GM18499 (cell line): ENCODE measurements around the gene GKN1.
"Not testable (repeated sequence)": the region's sequence is repeated elsewhere in the genome, so short reads cannot be mapped to it uniquely, and the experiment has no call there.

Experiments used
- ATAC-seq: cut with Tn5 transposase; IDR thresholded peaks from one replicate; pipeline ENCODE4 v1.9.1; 2021; ENCODE audit warnings: moderate number of reproducible peaks; ENCODE audit not compliant: insufficient read depth, unreplicated experiment

GKN1 gene

DNA sequence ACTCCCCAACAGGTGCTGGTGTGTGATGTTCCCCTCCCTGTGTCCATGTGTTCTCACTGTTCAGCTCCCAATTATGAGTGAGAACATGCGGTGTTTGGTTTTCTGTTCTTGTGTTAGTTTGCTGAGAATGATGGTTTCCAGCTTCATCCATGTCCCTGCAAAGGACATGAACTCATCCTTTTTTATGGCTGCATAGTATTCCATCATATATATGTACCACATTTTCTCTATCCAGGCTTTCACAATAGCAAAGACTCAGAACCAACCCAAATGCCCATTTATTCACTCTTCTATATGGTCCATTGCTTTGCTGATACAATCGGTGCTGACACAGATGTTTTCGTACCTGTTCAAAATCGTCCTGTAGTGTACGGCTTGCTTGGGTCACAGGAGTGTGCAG lies 19.0 kb upstream of the GKN1 start:
- ATAC-seq: not testable (repeated sequence)

- no peak for ATAC-seq
Observed at GRCh38 chr2:68959001-68959400, 15.4 kb upstream of the GKN1 start.

GRCh38 chr2:68961380-68961779 lies 13.1 kb upstream of the GKN1 start:
- ATAC-seq: no peak

- no peak for ATAC-seq
Observed at GRCh38 chr2:68964282-68964681, 10.2 kb upstream of the GKN1 start.

GRCh38 chr2:68968221-68968620 lies 6.2 kb upstream of the GKN1 start:
- no peak for ATAC-seq

DNA sequence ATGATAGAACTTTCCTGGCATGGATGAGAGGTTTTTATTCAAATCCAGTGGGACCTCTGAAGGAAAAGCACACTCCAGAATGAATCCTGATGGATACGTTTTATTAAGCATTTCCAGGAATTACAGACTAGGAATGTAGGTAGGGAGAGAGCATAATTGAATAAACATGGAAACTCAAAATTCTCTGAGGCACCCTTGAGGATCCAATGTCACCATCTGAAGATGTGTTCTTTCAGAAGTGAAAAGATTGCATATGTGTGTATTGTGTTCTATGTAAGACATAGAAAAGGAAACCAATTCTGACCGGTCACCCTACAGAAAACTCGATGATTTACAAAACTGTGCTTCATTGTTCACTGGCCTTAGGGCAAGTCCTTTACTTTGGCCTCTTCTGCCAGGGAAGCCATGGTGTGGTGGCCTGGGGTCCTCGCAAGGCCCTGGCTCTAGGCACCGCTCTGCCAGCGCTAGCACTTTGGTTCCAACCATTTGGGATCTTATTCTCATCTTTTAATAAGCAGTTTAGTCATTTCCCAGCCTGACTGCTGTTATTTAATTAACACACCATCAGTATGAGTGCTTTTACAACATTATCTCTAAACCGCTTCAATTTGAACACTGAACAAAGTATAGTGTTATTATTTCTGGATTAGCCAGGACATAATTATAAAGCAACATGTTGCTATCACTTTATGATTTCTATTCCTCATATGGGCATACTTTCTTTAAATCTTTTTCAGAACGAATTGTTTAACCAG lies 4.5 kb upstream of the GKN1 start:
- ATAC-seq: no peak

DNA sequence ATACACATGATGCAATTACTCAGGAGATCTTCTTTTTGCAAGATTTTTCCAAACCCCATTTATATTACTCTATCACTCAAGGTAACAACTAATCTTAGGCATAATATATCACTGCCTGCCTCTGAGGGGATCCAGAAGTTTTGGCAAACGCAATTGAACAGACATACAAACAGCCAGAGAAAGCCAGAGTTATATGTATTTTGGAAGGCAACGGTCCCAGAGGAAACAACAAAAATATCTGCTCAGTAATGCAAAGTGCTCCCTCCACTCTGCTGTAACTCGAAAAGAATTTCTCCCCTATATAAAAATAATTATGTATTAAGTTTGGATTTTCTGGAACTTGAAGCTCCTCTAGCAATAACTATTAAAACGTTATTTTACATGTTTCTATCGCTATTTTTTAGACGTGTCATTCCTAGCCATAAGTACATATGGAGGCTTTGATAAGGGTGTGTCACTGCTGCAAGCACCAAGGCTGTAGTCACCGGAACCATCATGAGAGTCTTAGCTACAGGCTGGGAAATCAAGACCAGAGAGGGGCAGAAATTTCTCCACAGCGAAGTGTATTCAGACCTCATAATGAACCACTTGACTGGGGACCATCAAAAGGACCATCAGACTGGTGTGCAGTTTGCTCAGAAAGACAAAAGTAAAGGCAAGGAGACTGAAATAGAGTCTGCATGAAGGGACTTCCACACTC lies 3.7 kb upstream of the GKN1 start:
- ATAC-seq: no peak

- no peak for ATAC-seq
Observed at GRCh38 chr2:68971591-68972231, 2.7 kb upstream of the GKN1 start.

GRCh38 chr2:68974946-68975665 lies 670 bp downstream of the GKN1 start:
- no peak for ATAC-seq

DNA sequence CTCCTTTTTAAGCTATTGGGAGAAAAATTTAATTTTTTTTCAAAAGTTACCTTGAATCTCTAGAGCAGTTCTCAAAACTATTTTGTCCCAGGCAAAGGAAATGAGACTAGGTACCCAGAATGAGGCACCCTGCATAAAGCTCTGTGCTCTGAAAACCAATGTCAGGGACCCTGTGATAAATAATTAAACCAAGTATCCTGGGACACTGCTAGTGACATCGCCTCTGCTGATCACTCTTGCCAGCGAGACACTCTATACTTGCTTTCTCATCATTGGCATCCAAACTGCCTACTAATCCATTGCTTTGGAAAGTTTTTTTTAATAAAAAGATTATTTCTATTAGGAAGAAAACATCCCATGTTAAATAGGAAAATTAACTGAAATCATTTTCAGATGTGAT lies 1.4 kb downstream of the GKN1 start:
- ATAC-seq: no peak

- no peak for ATAC-seq
Observed at GRCh38 chr2:68977453-68977852, 3.0 kb downstream of the GKN1 start.

DNA sequence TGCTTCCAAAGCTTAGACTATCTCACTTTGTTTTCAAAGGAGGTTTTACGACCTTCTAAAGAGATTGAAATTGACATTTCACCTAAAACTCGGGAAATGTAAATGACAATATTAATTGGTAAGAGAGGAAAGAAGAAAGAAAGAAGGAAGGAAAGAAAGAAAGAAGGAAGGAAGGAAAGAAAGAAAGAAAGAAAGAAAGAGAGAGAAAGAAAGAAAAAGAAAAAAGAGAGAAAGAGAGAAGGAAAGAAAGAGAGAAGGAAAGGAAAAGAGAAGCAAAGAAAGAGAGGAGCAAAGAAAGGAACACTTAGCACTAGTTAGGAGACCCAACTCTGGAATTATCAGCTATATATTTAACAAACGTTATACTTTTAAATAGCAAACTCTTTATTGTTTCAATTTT lies 3.7 kb downstream of the GKN1 start:
- no peak for ATAC-seq

GRCh38 chr2:68980956-68981355 lies 6.5 kb downstream of the GKN1 start:
- no peak for ATAC-seq

GRCh38 chr2:68987021-68987503 lies 12.6 kb downstream of the GKN1 start:
- no peak for ATAC-seq

- ATAC-seq: no peak
Observed at GRCh38 chr2:68989035-68989434, 14.6 kb downstream of the GKN1 start.

DNA sequence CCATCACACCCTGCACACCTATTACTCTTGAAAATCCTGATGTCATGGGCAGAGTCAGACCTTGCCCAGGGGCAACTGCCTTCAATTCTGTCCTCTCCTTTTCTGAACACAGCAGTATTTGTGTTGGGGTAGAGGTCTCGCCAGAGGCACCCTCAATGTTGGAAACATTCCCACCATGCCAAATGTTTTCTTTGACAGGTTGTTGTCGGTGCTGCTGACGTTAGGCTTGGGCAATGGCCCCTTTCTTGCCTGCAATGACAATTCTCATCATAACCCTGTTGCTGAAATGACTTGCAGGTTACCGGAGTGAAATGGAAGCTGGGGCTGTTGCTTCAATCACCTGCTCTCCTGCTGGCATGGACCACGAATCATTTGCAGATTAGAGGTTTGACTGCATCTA lies 17.9 kb downstream of the GKN1 start:
- no peak for ATAC-seq

GRCh38 chr2:68992933-68993332 lies 18.5 kb downstream of the GKN1 start:
- ATAC-seq: no peak

- ATAC-seq: no peak
Observed at GRCh38 chr2:68993660-68994059, 19.2 kb downstream of the GKN1 start.

- no peak for ATAC-seq
Observed at GRCh38 chr2:68994864-68995263, 20.4 kb downstream of the GKN1 start.

DNA sequence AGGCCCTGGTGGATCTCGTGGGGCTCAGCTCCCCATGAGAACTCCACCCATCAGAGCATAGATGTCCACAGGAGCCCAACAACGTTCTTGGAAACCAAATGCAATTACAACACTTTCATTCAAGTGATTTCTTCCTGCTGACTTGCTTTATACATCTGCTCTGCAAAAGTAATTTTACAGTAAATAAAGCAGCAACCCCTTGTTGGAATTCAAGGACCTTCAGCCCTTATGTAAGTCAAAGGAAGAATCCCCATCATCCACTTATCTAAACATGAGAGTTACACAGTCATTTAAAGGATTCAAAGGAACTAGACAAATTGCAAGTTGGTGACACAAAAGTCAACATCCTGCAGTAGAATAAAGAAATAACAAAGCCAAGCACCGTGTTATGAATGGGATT lies 21.5 kb downstream of the GKN1 start:
- ATAC-seq: no peak

GRCh38 chr2:68997401-68997800 lies 23.0 kb downstream of the GKN1 start:
- ATAC-seq: no peak
